ENCODE data around the gene PGBD2.
"Not testable (repeated sequence)": the region's sequence is repeated elsewhere in the genome, so short reads cannot be mapped to it uniquely, and the experiment has no call there.

PGBD2 gene

GRCh38 chr1:248918131-248918530, 12.1 kb downstream of the PGBD2 start:
- no peak overlapping the region for H3K27ac ChIP-seq
- no peak for TF ChIP-seq CTCF (IDR thresholded peaks at IDR 0.05)
- no peak for TF ChIP-seq ZFX (IDR thresholded peaks at IDR 0.05; ENCODE audit: borderline replicate concordance)

GRCh38 chr1:248923352-248924338, 17.6 kb downstream of the PGBD2 start:
- no peak overlapping the region for H3K27ac ChIP-seq
- TF ChIP-seq ZFX (IDR thresholded peaks at IDR 0.05; ENCODE audit: borderline replicate concordance) (no peak), CTCF (IDR thresholded peaks at IDR 0.05) (no peak)

DNA sequence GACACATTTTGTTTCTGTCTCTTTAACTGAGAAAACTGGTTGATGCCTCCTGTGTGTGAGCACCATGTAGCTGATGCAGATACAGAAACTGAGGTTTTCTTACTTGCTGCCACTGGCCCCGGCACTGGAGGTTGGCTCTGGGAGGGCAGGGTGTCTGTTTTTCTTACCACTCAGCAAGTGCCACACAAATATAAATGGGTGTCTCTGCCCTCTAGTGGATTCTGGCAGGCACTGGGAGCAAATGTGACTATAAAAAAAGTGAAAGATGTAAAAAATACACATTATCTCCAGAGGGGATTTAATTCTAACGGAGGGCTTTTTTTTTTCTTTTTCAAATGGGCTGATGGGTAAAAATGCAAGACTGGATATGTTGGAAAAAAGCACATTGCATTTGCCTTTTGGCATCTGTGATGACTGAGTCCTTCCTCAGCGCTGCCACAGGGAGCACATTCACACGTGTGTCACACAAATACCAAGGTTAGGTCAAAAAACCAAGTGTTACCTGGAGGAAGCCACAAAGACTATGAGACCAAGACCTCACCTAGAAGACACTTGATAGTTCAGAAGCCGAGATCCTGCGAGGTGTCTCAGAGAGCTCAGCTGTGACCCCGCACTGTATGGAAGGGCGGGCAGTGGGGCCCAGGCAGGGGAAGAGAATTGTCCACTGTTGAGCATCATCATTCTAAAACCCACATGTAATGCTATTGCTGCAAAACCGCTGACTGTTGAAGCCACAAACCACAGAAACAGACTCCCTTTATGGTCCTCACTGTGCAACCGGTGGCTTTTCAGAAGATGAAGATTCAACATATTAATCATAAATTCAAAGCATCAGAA, 18.9 kb downstream of the PGBD2 start:
- H3K27ac ChIP-seq: no peak overlapping the region
- TF ChIP-seq ZFX (IDR thresholded peaks at IDR 0.05; ENCODE audit: borderline replicate concordance) (no peak), CTCF (IDR thresholded peaks at IDR 0.05) (peak; percentile 82)

GRCh38 chr1:248925859-248926258, 19.8 kb downstream of the PGBD2 start:
- H3K27ac ChIP-seq: not testable (repeated sequence)

- H3K27ac ChIP-seq: no peak overlapping the region
- TF ChIP-seq CTCF (IDR thresholded peaks at IDR 0.05) (no peak), ZFX (IDR thresholded peaks at IDR 0.05; ENCODE audit: borderline replicate concordance) (no peak)
Observed at GRCh38 chr1:248926401-248927182, 20.6 kb downstream of the PGBD2 start.

DNA sequence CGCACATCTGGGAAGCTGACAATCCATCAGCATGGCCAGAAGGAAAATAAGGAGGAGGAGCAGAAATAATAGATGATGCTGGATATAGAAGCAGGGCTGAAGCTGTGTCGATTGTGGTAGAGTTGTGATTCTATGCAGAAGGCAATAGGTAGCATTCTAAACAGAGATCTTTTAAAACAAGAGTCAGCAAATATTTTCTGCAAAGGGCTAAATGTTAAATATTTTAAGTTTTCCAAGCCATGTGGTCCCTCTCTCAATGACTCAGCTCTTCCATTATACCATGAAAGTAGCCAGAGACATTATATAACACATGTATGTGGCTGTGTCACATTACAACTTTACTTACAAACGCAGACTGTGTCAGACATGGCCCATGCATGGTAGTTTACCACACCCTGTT, 21.2 kb downstream of the PGBD2 start:
- not testable (repeated sequence) for H3K27ac ChIP-seq

DNA sequence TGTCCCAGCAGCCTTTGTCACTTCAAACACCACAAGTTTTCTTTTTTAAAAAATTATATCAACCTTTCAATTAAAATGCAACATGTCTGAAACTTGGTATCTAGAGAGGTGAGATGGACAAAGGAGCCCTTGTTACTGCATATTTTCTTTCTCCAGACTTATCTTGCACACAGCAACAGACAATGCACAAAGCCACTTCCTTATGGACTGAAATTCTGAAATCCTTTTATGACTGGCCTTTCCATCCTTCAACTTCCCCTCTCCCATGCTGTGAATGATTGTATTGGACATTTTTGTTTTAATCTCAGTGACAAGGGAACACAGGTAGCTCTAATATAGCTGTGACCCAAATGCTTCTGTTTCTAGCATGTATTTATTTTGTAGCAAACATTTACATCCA, 22.1 kb downstream of the PGBD2 start:
- not testable (repeated sequence) for H3K27ac ChIP-seq

DNA sequence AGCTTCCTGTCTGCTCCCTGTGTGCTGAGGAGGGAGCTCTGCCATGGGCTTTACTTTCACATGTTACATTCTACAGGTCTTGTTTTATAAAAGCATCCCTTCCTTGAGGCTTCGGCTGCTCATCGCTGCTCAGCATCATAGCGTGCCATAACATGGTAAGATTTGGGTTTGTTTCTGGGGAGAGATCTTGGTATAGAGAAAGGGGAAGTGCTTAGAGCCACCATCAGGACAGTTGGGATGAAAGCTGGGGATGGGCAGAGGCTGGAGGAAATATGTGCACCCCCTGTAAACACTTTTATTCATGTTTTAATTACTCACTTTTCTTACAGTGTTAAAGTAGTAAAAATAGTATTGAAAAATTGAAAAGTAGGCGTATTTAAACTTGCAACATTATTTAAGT, 24.0 kb downstream of the PGBD2 start:
- H3K27ac ChIP-seq: not testable (repeated sequence)

DNA sequence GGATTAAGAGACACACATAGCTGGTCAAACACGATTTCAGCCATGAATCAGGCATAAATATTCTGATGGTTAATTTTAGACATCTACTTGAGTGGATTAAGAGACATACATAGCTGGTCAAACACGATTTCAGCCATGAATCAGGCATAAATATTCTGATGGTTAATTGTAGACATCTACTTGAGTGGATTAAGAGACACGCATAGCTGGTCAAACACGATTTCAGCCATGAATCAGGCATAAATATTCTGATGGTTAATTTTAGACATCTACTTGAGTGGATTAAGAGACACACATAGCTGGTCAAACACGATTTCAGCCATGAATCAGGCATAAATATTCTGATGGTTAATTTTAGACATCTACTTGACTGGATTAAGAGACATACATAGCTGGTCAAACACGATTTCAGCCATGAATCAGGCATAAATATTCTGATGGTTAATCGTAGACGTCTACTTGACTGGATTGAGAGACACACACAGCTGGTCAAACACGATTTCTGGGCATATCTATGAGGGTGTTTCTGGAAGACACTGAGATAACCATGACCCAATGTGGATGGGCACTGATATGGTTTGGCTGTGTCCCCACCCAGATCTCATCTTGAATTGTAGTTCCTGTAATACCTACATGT, 32.3 kb downstream of the PGBD2 start:
- not testable (repeated sequence) for H3K27ac ChIP-seq

DNA sequence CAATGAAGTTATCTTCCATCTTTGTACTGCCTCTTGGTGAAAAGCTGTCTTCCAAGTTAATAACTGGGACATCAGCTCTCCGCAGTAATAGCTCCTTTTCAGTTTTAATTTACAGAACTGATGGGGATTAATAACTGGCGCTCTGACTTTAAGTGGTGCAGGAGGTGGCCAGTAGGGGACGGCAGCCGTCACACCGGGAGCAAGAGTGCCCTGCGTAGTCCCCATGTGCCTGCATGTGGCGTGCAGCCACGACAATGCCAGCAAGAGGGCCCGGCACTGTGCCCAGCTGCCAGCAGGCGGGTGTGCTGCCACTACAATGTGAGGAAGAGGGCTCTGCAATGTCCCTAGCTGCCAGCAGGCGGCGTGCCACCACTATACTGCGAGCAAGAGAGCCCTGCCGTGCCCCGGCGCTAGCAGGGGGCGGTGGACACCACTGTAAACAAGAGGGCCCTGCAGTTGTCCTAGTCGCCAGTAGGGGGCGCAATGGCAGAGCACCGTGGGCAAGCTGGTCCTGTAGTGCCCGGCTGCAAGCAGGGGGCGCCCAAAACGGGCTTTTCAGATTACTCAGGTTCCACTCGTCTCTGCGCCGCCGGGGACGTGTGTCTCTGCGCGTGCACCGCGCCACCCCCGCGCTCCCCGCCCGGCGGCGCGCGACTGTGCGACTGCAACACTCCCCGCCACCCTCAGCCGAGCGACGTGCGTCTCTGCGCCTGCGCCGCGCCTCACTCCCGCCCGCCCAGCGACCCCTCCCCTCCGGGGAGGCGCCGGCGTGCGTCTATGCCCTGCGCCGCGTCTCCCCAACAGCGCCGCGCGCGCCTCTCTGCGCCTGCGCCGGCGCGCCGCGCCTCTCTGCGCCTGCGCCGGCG, 38.3 kb downstream of the PGBD2 start:
- H3K27ac ChIP-seq: not testable (repeated sequence)

- H3K27ac ChIP-seq: not testable (repeated sequence)
Observed at GRCh38 chr1:248945000-248945423, 39.0 kb downstream of the PGBD2 start.

- H3K27ac ChIP-seq: not testable (repeated sequence)
Observed at GRCh38 chr1:248945453-248945852, 39.4 kb downstream of the PGBD2 start.

- not testable (repeated sequence) for H3K27ac ChIP-seq
Observed at GRCh38 chr1:248945856-248946416, 39.9 kb downstream of the PGBD2 start.
